ENCODE results near the gene MCIDAS. TPM values are rescaled to one million over a fixed set of nuclear protein-coding genes. Genes with fewer than 3 reads are reported as not detected.

Gene MCIDAS
- total and polyA plus RNA-seq, 2 of the 4 experiments (the other 2 are of a cell fraction) = not detected

GRCh38 chr5:55232271-55232984, 5.3 kb upstream of the MCIDAS start:
- Histone ChIP-seq H4K91ac (ENCODE audit: insufficient read depth, low read depth, low read length) (no peak overlapping the region), H3K36me3 (ENCODE audit: control insufficient read depth, insufficient read depth, low read length) (no peaks in the 10 kb centered on the region), H3K9me3 (ENCODE audit: control insufficient read depth, insufficient read depth, low read length) (peaks cover 4% of the 10 kb centered on the region; the same call in 1 of the 2 replicates), H4K5ac (ENCODE audit: low read depth, low read length) (no peak overlapping the region), H3K18ac (ENCODE audit: low read depth, low read length) (no peak overlapping the region), H3K4me3 (ENCODE audit: insufficient read depth, low read depth, low read length) (peak overlapping the region; percentile 42), H3K23ac (ENCODE audit: low read depth, low read length) (no peak overlapping the region), H2AK9ac (replicated peaks; ENCODE audit: low read depth, low read length, poor library complexity) (peak overlapping the region; percentile 38), H2BK15ac (ENCODE audit: low read depth, low read length) (no peak overlapping the region), H3K4ac (ENCODE audit: low read depth, low read length) (no peak overlapping the region), H2AFZ (replicated peaks; ENCODE audit: low read length, poor library complexity) (peak overlapping the region; percentile 88), H2BK5ac (ENCODE audit: low read depth, low read length, poor library complexity, severe bottlenecking) (no peak overlapping the region), H4K8ac (ENCODE audit: low read depth in 2 of 2, low read length in 2 of 2) (no peak overlapping the region), H3K14ac (replicated peaks; ENCODE audit: low read depth, low read length) (no peak overlapping the region), H3K27ac (ENCODE audit: insufficient read depth, low read length) (no peak overlapping the region), H3K9me1 (ENCODE audit: insufficient read depth, low read length) (no peaks in the 10 kb centered on the region), H4K20me1 (ENCODE audit: insufficient read depth, low read length) (peaks cover 23% of the 10 kb centered on the region; the same call in 1 of the 2 replicates), H3K56ac (ENCODE audit: extremely low read depth, insufficient read depth, low read length) (no peak overlapping the region), H3K9ac (ENCODE audit: low read depth, low read length) (no peak overlapping the region), H2BK120ac (ENCODE audit: low read depth, low read length) (no peak overlapping the region), H3K27me3 (ENCODE audit: control insufficient read depth, insufficient read depth, low read length) (peaks cover 84% of the 10 kb centered on the region), H2BK20ac (ENCODE audit: low read depth, low read length) (no peak overlapping the region), H3K79me1 (ENCODE audit: low read depth in 1 of 2, low read length in 2 of 2) (no peaks in the 10 kb centered on the region), H3K4me2 (ENCODE audit: low read depth, low read length) (peak overlapping the region; percentile 81), H2AK5ac (ENCODE audit: low read depth, low read length) (no peak overlapping the region), H3K4me1 (ENCODE audit: control insufficient read depth, insufficient read depth, low read length) (peaks cover 9% of the 10 kb centered on the region; the same call in 1 of the 2 replicates)
- TF ChIP-seq BHLHE40 (IDR thresholded peaks at IDR 0.05; ENCODE audit: low read depth, low read length) (no peak), CHD1 (IDR thresholded peaks at IDR 0.05; ENCODE audit: low read depth, low read length) (no peak), MAFK (IDR thresholded peaks at IDR 0.05; ENCODE audit: low read depth, low read length) (no peak), MAZ (IDR thresholded peaks at IDR 0.05; ENCODE audit: borderline replicate concordance, low read depth, low read length) (no peak), MXI1 (IDR thresholded peaks at IDR 0.05; ENCODE audit: borderline replicate concordance, low read depth, low read length) (no peak), RFX5 (IDR thresholded peaks at IDR 0.05; ENCODE audit: low read depth, low read length) (no peak), RCOR1 (IDR thresholded peaks at IDR 0.05; ENCODE audit: insufficient replicate concordance, low read length) (no peak), SMC3 (IDR thresholded peaks at IDR 0.05; ENCODE audit: low read depth, low read length) (no peak), CEBPB (IDR thresholded peaks at IDR 0.05; ENCODE audit: low read depth, low read length) (no peak), NFE2L2 (IDR thresholded peaks at IDR 0.05; ENCODE audit: low read depth, low read length) (no peak), POLR2A (IDR thresholded peaks at IDR 0.05; ENCODE audit: low read depth, low read length) (no peak), RAD21 (IDR thresholded peaks at IDR 0.05; ENCODE audit: low read length) (no peak), FOS (IDR thresholded peaks at IDR 0.05; ENCODE audit: low read depth, low read length) (no peak)
- TF ChIP-seq, protein P1, sequence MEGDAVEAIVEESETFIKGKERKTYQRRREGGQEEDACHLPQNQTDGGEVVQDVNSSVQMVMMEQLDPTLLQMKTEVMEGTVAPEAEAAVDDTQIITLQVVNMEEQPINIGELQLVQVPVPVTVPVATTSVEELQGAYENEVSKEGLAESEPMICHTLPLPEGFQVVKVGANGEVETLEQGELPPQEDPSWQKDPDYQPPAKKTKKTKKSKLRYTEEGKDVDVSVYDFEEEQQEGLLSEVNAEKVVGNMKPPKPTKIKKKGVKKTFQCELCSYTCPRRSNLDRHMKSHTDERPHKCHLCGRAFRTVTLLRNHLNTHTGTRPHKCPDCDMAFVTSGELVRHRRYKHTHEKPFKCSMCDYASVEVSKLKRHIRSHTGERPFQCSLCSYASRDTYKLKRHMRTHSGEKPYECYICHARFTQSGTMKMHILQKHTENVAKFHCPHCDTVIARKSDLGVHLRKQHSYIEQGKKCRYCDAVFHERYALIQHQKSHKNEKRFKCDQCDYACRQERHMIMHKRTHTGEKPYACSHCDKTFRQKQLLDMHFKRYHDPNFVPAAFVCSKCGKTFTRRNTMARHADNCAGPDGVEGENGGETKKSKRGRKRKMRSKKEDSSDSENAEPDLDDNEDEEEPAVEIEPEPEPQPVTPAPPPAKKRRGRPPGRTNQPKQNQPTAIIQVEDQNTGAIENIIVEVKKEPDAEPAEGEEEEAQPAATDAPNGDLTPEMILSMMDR (conservative IDR thresholded peaks at IDR 0.05; ENCODE audit: low read depth, low read length) = no peak
- ChIA-PET POLR2A (ENCODE audit: unreplicated experiment) (interaction anchor here (0.6 kb wide), 1 partner anchor 14 kb away, joined by 3 read pairs; no protein-coding TSS in a partner anchor), CTCF (interaction anchor here (0.6 kb wide), 1 partner anchor 1464 kb away, joined by 4 read pairs; no protein-coding TSS in a partner anchor)
- BruUV-seq (replicated peaks) = no TSS peak
- DNase-seq (no peak), ATAC-seq (ENCODE audit: low read depth) (no peak)
- dilution Hi-C loops (cut with HindIII; ENCODE audit: low sequenced_read_pairs, unreplicated experiment) = no loop called here
- WGBS, 2 experiments (ENCODE audit: extremely low coverage in 2 of 2, insufficient read length in 1 of 2) = 2% methylated on average over 18 of the region's 45 CpGs; no CpG with 5 or more reads in 1 of the 2 experiments
- intact Hi-C loops (cut with micrococcal nuclease) = no loop called here
- in situ Hi-C loops (cut with MboI; ENCODE audit: low sequenced_read_pairs) = no loop called here

Data from IMR-90 (cell line).